K562 (cell line): ENCODE measurements around the gene NCMAP. TPM values are rescaled to one million over a fixed set of nuclear protein-coding genes. Genes with fewer than 3 reads are reported as not detected.
A peak's percentile ranks its signal among the peaks of the same experiment; 100 is the strongest.

ENCODE experiments used
- ARID1B ChIP-seq: fragments of 450-650 bp; IDR thresholded peaks from 2 replicates; pipeline ENCODE4 v1.6.1; 2016; ENCODE audit warnings: antibody characterized with exemption, mild to moderate bottlenecking, inconsistent platforms
- CEBPB ChIP-seq: fragments of 450-650 bp; IDR thresholded peaks from 2 replicates; pipeline ENCODE4 v1.6.1; 2016; ENCODE audit warnings: missing genetic modification characterization, missing compliant biosample characterization
- DIDO1 ChIP-seq: fragments of 450-650 bp; IDR thresholded peaks from 2 replicates; pipeline ENCODE4 v1.6.1; 2016; ENCODE audit warnings: low read depth, missing biosample characterization, missing genetic modification characterization
- HNRNPUL1 ChIP-seq: fragments of 200-400 bp; formaldehyde crosslinking; IDR thresholded peaks from 2 replicates; pipeline ENCODE4 v1.6.1; 2017; ENCODE audit warnings: low read length
- ILK ChIP-seq: fragments of 450-650 bp; IDR thresholded peaks from 2 replicates; pipeline ENCODE4 v1.6.1; 2016; ENCODE audit warnings: missing genetic modification characterization, low read depth, mild to moderate bottlenecking, missing compliant biosample characterization, moderate library complexity, borderline replicate concordance
- KDM5B ChIP-seq: fragments of 200-600 bp; sonication (generic); IDR thresholded peaks from 2 replicates; pipeline ENCODE4 v1.6.1; 2012; ENCODE audit warnings: low read depth, mild to moderate bottlenecking, moderate library complexity, low read length, control low read depth, inconsistent platforms; ENCODE audit not compliant: insufficient replicate concordance
- NFE2 ChIP-seq: IDR thresholded peaks from 2 replicates; pipeline ENCODE4 v1.6.1; 2014; ENCODE audit warnings: antibody characterized with exemption, low read depth
- POLR2AphosphoS2 ChIP-seq: IDR thresholded peaks from 2 replicates; pipeline ENCODE4 v1.6.1; 2012; ENCODE audit warnings: low read length, improper control_type of control experiment
- PRMT5 ChIP-seq: sonication (generic); formaldehyde crosslinking; IDR thresholded peaks from 2 replicates; pipeline ENCODE4 v1.5.0; 2020; ENCODE audit warnings: missing genetic modification reagents
- SMAD2 ChIP-seq: fragments of 150-350 bp; IDR thresholded peaks from 2 replicates; pipeline ENCODE4 v1.6.1; 2014; ENCODE audit warnings: low read depth, mild to moderate bottlenecking, low read length
- TOE1 ChIP-seq, 2 experiments: fragments of 450-650 bp in 1 of 2; sonication (generic) in 1 of 2; formaldehyde crosslinking in 1 of 2; IDR thresholded peaks; 2 replicates each; pipeline versions ENCODE4 v1.7.1 to v1.8.0; 2016 to 2022; ENCODE audit warnings: borderline replicate concordance in 2 of 2, mild to moderate bottlenecking in 2 of 2, antibody characterized with exemption in 1 of 2, inconsistent platforms in 1 of 2, low read depth in 1 of 2, missing genetic modification reagents in 1 of 2, moderate library complexity in 1 of 2
- ZNF165 ChIP-seq: fragments of 250-450 bp; sonication (Bioruptor Pico); IDR thresholded peaks from 2 replicates; pipeline ENCODE4 v1.4.0; 2020; ENCODE audit warnings: borderline replicate concordance
- ZNF232 ChIP-seq: sonication (generic); formaldehyde crosslinking; IDR thresholded peaks from 2 replicates; pipeline ENCODE4 v1.8.0; 2022; ENCODE audit warnings: mild to moderate bottlenecking, missing genetic modification reagents
- ZNF24 ChIP-seq: fragments of 450-650 bp; IDR thresholded peaks from 2 replicates; pipeline ENCODE4 v1.6.1; 2016
- polyA plus RNA-seq, 8 experiments: library from polyadenylated mRNA; depleted of rRNA in 4 of 8; stranded (reverse) in 5 of 8; unstranded in 3 of 8; fragments of >200 nt; fragmentation: Nextera tagmentation in 2 of 8; fragmentation: Illumina TruSeq in 1 of 8; extraction: Ambion mirVana in 2 of 8; extraction: Trizol in 1 of 8; gene quantifications; 2 replicates each; pipeline versions ENCODE4 v1.2.1 to v1.2.3, GENCODE V29; 2011 to 2014; ENCODE audit warnings: inconsistent platforms in 1 of 8, missing spikeins in 1 of 8
- total RNA-seq, 7 experiments: library from RNA; depleted of rRNA in 6 of 7; stranded (reverse); fragments of >200 nt in 6 of 7; fragmentation: Illumina TruSeq in 2 of 7; extraction: Trizol in 2 of 7; gene quantifications; 2 replicates each; pipeline versions ENCODE4 v1.2.1 to v1.2.3, GENCODE V29; 2011 to 2021; ENCODE audit warnings: low replicate concordance in 1 of 7
- TF ChIP-seq, protein P1 (sequence below): fragments of 200-600 bp; sonication (generic); IDR thresholded peaks from one replicate; pipeline ENCODE4 v1.6.1; 2012; ENCODE audit warnings: mild to moderate bottlenecking, low read depth, low read length, inconsistent platforms
- TF ChIP-seq, protein P2 (sequence below): fragments of 450-650 bp; formaldehyde crosslinking; IDR thresholded peaks from 2 replicates; pipeline ENCODE4 v1.4.0; 2022; ENCODE audit warnings: missing genetic modification characterization

The NCMAP gene
- total and polyA plus RNA-seq, 9 of the 15 experiments (the other 6 are each of a cell fraction or from before 2014, with no cell fraction given), result 0.03 TPM; not detected in 8

DNA sequence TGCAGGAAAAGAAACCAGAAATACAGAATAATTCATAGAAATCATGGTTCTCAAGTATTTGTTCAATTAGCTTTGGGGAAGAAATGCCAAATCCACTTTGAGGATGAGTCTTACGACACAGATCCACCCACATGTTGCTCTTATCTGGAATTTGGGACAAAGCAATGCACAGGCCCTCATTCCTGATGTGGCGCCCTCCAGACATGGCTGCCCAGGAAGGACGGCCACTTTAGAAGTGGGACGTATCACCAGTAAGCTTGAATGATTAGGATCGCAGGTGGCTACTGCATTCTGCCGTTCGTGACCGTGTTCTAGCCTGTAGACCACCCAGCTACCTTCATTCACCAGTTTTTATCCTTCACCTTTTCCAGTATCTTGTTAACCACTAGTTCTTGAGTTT is 20.1 kb upstream of the NCMAP start (continued):
- no peak for TF ChIP-seq KDM5B
- no peak for TF ChIP-seq TOE1 (IDR thresholded peaks at IDR 0.05; ENCODE audit: borderline replicate concordance)
- no peak for TF ChIP-seq TOE1 (CRISPR knock-in tag; IDR thresholded peaks at IDR 0.05; ENCODE audit: borderline replicate concordance, low read depth)
- TF ChIP-seq ZNF24, result no peak
- no peak for TF ChIP-seq HNRNPUL1
- TF ChIP-seq ILK (tag), result no peak
- TF ChIP-seq ZNF232 (CRISPR knock-in tag), result no peak
- no peak for TF ChIP-seq NFE2
- peak; percentile 50 for TF ChIP-seq CEBPB (tag)
- TF ChIP-seq DIDO1 (tag), result no peak
- no peak for TF ChIP-seq SMAD2
- TF ChIP-seq, protein P1, sequence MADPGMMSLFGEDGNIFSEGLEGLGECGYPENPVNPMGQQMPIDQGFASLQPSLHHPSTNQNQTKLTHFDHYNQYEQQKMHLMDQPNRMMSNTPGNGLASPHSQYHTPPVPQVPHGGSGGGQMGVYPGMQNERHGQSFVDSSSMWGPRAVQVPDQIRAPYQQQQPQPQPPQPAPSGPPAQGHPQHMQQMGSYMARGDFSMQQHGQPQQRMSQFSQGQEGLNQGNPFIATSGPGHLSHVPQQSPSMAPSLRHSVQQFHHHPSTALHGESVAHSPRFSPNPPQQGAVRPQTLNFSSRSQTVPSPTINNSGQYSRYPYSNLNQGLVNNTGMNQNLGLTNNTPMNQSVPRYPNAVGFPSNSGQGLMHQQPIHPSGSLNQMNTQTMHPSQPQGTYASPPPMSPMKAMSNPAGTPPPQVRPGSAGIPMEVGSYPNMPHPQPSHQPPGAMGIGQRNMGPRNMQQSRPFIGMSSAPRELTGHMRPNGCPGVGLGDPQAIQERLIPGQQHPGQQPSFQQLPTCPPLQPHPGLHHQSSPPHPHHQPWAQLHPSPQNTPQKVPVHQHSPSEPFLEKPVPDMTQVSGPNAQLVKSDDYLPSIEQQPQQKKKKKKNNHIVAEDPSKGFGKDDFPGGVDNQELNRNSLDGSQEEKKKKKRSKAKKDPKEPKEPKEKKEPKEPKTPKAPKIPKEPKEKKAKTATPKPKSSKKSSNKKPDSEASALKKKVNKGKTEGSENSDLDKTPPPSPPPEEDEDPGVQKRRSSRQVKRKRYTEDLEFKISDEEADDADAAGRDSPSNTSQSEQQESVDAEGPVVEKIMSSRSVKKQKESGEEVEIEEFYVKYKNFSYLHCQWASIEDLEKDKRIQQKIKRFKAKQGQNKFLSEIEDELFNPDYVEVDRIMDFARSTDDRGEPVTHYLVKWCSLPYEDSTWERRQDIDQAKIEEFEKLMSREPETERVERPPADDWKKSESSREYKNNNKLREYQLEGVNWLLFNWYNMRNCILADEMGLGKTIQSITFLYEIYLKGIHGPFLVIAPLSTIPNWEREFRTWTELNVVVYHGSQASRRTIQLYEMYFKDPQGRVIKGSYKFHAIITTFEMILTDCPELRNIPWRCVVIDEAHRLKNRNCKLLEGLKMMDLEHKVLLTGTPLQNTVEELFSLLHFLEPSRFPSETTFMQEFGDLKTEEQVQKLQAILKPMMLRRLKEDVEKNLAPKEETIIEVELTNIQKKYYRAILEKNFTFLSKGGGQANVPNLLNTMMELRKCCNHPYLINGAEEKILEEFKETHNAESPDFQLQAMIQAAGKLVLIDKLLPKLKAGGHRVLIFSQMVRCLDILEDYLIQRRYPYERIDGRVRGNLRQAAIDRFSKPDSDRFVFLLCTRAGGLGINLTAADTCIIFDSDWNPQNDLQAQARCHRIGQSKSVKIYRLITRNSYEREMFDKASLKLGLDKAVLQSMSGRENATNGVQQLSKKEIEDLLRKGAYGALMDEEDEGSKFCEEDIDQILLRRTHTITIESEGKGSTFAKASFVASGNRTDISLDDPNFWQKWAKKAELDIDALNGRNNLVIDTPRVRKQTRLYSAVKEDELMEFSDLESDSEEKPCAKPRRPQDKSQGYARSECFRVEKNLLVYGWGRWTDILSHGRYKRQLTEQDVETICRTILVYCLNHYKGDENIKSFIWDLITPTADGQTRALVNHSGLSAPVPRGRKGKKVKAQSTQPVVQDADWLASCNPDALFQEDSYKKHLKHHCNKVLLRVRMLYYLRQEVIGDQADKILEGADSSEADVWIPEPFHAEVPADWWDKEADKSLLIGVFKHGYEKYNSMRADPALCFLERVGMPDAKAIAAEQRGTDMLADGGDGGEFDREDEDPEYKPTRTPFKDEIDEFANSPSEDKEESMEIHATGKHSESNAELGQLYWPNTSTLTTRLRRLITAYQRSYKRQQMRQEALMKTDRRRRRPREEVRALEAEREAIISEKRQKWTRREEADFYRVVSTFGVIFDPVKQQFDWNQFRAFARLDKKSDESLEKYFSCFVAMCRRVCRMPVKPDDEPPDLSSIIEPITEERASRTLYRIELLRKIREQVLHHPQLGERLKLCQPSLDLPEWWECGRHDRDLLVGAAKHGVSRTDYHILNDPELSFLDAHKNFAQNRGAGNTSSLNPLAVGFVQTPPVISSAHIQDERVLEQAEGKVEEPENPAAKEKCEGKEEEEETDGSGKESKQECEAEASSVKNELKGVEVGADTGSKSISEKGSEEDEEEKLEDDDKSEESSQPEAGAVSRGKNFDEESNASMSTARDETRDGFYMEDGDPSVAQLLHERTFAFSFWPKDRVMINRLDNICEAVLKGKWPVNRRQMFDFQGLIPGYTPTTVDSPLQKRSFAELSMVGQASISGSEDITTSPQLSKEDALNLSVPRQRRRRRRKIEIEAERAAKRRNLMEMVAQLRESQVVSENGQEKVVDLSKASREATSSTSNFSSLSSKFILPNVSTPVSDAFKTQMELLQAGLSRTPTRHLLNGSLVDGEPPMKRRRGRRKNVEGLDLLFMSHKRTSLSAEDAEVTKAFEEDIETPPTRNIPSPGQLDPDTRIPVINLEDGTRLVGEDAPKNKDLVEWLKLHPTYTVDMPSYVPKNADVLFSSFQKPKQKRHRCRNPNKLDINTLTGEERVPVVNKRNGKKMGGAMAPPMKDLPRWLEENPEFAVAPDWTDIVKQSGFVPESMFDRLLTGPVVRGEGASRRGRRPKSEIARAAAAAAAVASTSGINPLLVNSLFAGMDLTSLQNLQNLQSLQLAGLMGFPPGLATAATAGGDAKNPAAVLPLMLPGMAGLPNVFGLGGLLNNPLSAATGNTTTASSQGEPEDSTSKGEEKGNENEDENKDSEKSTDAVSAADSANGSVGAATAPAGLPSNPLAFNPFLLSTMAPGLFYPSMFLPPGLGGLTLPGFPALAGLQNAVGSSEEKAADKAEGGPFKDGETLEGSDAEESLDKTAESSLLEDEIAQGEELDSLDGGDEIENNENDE, result no peak
- TF ChIP-seq ARID1B, result no peak
- TF ChIP-seq POLR2AphosphoS2, result no peak
- no peak for TF ChIP-seq ZNF165 (CRISPR knock-in tag)
- TF ChIP-seq, protein P2, sequence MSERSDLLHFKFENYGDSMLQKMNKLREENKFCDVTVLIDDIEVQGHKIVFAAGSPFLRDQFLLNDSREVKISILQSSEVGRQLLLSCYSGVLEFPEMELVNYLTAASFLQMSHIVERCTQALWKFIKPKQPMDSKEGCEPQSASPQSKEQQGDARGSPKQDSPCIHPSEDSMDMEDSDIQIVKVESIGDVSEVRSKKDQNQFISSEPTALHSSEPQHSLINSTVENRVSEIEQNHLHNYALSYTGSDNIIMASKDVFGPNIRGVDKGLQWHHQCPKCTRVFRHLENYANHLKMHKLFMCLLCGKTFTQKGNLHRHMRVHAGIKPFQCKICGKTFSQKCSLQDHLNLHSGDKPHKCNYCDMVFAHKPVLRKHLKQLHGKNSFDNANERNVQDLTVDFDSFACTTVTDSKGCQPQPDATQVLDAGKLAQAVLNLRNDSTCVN (CRISPR knock-in tag), result no peak
- TF ChIP-seq PRMT5 (CRISPR knock-in tag), result no peak
